HTR-8/SVneo (cell line): ENCODE data around the gene CCNI2.
A peak's percentile ranks its signal among the peaks of the same experiment; 100 is the strongest.

Source experiments
- DNase-seq: peaks from one replicate; pipeline ENCODE4 v3.0.0; 2011; ENCODE audit warnings: low spot score, mixed read lengths; ENCODE audit not compliant: insufficient read length
- FAIRE-seq: peaks from 2 replicates; lab custom pipeline; 2011; peaks lifted over from hg19 to GRCh38; lab: Jason Lieb, UNC

CCNI2 gene, protein sequence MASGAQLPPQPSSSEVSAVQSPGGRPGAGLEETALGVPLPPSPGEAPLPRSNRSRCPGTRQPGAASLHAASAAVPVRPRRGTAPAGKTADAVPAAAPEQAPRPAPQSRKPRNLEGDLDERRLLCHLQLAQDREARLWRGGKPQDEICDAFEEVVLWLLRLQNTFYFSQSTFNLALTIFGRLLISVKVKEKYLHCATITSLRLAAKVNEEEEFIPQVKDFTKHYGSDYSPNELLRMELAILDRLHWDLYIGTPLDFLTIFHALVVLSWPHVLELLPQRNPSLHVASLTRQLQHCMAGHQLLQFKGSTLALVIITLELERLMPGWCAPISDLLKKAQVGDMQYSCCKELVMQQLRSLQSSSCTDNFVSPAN

DNA sequence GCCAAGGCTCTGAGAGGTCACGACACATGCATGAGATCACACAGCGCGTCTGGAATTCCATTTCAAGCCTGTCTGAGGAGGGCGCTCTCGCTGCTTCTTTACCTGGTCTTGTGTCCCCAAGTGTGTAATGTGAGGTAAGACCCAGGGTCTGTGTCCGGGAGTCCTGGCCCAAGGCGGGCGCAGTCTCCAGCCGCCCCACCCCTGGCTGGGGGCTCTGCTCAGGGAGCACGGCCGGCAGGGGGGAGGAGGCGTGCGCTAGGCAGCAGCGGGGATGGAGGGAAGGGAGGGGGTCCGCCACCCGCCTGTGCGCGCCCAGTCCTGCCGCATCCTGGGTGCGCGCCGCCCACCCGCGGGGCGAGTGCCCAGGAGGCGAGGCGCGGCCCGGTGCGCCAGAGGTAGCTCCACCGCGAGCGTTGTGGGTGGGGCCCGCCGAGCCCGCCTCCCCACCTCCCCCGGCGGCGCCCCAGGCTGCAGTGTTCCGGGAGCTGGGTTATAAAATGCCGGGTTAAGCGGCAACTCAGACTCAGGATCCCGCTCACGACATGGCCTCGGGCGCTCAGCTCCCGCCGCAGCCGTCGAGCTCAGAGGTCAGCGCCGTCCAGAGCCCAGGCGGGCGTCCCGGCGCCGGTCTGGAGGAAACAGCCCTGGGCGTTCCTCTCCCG, at the start of gene CCNI2:
CCNI2 (plus strand) TSS at position 473 of the 662 bp plus-strand sequence; CDS start at position 543, 70 bp downstream.
- peak; percentile 23 for DNase-seq
- peak; percentile 74 for FAIRE-seq

DNA sequence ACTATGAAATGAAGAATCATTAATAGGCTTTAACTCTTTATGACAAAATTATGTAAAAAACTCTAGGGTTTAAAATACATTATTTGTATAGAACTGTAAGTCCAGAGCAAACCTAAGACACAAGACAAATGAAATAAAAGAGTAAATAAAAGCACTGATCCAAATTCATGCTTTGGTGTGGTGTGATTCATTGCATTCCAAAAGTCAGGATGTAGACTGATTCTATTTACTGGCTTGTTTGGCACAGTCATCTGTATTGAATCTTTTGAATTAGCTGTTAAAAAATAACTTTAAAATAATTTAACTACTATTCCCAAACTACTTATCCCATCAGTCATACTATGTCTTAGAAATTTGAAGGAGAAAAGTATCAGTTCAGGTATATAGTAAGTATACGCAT, 42.4 kb upstream of the CCNI2 start:
- FAIRE-seq (no peak), DNase-seq (no peak)

DNA sequence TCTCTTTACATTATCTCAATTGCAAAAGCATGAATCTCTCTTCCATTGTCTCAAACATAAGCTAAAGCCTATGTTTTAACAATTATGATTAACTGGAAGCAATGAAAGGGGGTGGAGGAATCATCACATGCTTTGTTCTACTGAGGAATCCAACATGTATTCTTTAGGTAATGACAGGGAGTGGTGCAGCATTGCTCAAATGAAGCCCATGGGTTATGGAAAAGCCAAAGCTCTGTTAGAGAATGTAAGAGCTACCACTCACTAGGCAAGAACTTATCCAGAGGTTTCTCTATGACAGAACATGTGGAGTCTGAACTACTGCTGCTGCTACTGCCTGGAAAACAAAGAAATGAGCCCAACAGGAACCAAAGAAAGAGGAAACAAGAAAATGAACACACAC, 38.6 kb upstream of the CCNI2 start:
- DNase-seq (no peak), FAIRE-seq (no peak)

DNA sequence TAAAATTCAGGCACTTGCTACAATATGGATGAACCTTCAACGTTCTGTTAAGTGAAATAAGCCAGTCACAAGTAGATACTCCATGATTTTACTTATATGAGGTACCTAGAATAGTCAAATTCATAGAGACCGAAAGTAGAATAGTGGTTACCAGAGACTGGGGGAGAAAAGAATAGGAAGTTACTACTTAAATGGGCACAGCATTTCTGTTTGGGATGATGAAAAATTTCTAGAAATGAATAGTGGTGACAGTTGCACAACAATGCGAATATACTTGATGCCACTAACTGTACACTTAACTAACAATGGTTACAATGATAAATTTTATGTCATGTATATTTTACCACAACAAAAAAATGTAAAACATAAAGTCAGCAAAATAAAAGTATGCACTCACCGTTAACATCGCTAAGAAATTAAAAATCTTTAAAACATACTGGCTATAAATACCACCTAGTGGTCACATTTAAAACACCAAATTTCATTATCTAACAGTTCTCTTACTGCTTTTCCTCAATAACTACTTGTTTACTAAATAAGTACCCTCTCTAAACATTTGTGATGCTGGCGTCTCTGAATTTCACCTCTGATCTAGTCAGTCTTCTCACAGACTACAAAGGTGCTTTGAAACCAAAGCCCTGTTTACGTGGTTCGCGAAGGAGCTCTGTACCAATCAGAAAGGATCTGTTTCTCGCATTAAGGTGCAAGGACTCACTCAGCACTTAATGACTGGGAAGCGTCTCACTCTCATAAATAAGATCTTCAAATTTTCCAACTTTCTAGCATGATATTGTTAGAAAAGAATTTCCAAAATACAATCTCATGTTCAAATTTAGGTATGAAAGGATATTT, 32.5 kb upstream of the CCNI2 start:
- DNase-seq: no peak
- FAIRE-seq: no peak

DNA sequence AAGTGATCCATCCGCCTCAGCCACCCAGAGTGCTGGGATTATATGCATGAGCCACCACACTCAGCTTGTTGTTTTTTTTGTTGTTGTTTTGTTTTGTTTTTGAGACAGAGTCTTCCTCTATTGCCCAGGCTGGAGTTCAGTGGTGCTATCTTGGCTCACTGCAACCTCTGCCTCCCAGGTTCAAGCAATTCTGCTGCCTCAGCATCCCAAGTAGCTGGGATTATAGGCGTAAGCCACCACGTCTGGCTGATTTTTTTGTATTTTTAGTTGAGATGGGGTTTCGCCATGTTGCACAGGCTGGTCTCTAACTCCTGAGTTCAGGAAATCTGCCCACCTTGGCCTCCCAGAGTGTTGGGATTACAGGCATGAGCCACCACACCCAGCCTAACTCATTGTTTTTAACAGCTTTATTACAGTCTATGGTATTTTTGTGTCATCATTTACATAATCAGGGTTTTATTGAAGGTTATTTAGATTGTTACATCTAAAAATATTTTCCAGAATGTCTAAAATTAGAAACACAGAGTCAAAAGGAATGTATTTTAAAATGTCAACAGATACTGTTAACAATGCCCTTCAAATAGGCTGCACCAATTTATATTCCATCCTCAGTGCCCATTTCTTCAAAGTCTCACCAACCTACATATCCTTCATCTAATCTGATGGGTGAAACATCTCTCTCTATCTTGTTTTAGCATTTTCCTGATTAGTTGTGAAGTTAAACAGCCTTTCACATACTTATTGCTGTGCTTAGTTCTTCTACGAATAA, 28.5 kb upstream of the CCNI2 start:
- FAIRE-seq (no peak), DNase-seq (no peak)

DNA sequence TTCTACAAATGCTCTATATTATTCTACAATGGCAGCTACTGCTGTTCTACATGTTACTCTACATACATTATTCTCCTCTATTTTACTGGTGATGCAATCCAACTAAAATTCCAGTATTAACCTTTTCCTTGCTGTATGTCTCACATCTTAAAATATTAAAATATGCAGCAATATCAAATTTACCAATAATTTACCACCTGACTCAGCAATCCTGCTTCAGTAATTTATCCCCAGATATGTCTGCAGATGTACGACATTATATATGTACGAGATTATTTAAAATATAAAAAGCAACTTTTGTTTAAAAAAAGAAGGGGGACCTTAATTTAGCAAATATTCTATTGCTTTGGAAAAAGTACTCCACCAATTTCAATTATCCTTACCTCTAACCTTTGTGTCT, 21.5 kb upstream of the CCNI2 start:
- FAIRE-seq (no peak), DNase-seq (no peak)

DNA sequence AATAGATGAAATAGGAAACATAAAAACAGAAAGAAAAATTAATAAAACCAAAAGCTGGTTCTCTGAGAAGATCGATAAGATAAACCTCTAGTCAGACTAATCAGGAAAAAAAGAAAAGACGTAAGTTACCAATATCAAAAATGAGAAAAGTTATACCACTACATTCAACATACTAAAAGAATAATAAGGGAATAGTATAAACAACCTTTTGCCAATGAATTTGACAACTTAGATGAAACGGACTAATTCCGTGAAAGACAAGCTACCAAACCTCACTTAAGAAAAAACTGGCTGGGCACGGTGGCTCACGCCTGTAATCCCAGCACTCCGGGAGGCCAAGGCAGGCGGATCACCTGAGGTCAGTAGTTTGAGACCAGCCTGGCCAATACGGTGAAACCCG, 17.3 kb upstream of the CCNI2 start:
- DNase-seq (no peak), FAIRE-seq (no peak)

DNA sequence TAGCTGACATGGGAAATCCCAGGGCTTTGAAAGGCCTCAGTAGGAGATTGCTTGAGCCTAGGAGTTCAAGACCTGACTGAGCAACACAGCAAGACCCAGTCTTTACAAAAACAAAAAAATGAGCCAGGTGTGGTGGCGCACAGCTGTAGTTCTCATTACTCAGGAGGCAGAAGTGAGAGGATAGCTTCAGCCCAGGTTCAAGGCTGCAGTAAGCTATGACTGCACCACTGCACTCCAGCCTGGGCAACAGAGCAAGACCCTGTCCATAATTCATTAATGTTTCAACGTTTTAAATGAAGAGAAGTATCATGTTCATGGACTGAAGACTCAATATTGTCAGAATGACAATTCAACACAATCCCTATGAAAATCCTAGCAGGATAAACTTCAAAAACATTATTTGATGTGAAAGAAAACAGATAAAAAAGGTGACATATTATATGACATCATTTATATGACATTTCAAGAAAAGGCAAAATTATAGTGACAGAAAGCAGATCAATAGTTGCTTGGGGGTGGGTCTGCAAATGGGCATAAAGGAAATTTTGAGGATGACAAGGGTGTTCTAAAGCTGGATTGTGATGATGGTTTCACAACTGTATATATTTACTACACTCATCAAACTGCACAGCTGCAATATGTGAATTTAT, 13.6 kb upstream of the CCNI2 start:
- no peak for FAIRE-seq
- DNase-seq: no peak

DNA sequence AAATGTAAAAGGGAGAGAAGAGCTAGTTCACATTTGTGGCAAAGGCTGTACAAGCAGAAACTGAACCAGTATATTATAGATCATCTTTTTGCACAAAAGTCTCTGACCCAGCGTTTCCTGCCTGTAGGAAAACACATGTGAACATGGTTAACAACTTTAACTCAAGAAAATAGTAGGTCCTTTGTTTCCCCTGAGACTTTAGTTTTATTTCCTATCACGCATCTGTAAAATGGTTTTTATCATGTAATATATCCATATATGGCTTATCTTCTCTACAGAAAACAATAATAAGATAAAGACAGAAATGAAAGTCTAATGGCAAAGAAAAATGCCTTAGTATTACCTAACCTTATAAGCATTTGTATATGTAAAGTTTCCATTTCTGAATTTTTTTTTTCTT, 12.5 kb upstream of the CCNI2 start:
- no peak for FAIRE-seq

DNA sequence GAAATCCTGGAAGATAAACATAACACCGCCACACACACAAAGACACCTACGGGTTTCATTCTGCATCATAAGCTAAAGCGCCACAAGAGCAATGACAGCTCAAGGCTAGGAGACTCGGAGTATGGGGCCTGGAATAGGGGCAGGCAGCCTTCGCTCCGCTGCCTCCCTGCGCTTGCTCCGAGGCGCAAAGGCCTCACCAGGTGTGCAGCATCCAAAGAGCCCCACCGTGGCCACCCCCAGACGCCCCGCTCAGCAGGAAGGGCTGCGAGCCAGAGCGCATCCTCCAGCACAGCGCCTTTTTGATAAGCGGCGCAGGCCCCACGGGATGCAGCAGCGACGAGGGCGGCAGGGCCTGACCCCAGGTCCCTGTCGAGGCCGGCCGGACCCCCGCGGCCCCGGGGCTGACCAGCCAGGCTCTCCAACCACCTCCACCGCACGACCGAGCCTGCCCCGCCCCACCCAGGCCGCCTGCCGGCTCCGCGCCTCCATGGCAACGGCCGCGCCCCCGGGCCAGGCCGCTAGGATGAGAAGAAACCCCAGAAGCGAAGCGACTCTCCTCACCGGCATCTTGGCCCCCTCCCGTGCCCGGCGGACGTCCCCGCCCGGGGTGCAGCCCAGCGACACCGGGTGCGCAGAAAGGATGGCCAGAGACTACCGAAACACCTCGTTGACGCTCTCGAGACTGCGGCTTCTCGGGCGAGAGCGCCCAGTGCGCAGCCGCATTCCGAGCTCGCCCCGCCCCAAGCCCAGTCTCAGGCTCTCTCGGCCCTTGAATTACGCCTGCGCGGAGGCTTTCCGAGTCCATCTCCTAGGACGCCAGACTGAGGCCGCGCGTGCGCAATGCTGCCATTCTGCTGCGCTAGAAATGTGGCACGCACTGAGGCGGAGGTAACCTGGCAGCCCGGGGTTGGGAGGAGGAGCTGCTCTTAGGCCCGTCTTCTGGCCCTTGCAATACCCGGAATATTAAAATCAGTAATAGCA, 10.1 kb upstream of the CCNI2 start, which contains the start of gene KIF3A:
KIF3A (minus strand) TSS at position 694 of the 981 bp plus-strand sequence; CDS start at position 567, 127 bp downstream.
- FAIRE-seq: peak; percentile 85
- peak; percentile 100 for DNase-seq

More for the DNA sequence above, 12.5 kb upstream of the CCNI2 start:
- no peak for DNase-seq

DNA sequence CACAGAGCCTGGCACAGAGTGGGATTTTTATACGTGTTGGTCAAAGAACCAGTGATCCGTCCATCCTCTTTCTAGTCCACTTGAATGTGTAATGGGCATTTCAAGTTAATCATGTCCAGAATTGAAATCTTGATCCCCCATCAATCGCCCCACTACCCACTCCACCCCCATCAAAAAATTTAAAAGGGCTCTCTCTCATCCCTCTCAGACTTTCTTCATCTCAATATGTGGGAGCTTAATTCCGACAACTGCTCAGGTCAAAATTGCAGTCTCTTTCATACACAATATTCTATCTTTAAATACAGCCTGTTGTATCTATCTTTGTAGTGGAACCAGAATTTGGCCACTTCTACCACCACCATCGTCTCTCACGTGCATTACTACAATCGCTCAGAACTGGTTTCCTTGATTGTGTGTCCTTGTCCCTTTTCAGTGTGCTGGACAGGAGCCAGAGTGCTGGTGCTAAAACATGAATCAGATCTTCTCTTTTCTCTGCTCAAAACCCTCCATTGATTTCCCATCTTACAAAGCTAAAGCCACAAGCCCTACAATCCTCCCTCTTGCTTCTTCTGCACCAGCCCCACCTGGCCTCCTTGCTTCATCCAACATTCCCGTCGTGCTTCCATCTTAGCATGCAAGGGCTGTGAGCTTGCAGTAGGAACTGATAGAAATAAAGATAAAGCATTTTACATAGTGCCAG, 9.1 kb upstream of the CCNI2 start:
- FAIRE-seq (no peak), DNase-seq (no peak)

DNA sequence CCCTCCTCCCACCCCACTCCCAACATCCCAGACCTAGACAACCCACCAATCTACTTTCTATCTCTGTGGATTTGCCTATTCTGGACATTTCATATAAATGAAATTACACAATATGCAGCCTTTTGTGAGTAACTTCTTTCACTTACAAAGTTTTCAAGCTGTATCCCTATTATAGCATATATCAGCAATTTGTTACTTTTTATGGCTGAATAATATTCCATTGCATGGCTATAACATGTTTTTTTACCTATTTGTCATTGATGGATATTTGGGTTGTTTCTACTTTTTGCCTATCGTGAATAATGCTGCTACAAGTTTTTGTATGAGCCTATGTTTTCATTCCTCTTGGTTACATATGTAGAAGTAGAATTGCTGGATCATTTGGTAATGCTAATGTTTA, 8.0 kb upstream of the CCNI2 start:
- DNase-seq: no peak
- FAIRE-seq: no peak

DNA sequence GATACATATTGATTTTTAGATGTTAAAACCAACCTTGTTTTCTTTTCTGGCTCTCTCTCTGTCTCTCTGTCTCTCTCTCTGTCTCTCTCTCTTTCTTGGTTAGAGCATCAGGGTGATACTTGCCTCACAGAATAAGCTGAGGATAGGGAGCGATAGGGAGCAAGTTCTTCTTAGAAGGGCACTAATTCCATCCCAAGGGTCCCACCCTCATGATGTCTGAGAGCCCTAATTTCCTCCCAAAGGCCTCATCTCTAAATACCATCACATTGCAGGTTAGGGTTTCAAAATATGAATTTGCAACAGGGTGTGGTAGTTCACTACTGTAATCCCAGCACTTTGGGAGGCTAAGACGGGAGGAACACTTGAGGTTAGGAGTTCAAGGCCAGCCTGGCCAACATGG, 5.1 kb upstream of the CCNI2 start:
- FAIRE-seq (no peak), DNase-seq (no peak)

DNA sequence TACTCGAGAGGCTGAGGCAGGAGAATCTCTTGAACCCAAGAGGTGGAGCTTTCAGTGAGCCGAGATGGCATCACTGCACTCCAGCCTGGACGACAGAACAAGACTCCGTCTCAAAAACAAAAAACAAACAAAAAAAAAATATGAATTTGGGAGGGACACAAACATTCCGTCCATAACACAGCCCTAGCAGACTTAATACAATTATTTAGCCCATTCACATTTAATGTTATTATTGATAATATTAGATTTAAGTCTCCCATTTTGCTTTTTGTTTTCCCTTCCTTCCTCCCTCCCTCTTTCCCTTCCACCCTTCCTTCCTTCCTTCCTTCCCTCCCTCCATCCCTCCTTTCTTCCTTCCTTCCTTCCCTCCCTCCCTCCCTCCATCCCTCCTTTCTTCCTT, 4.6 kb upstream of the CCNI2 start:
- DNase-seq (no peak), FAIRE-seq (no peak)

DNA sequence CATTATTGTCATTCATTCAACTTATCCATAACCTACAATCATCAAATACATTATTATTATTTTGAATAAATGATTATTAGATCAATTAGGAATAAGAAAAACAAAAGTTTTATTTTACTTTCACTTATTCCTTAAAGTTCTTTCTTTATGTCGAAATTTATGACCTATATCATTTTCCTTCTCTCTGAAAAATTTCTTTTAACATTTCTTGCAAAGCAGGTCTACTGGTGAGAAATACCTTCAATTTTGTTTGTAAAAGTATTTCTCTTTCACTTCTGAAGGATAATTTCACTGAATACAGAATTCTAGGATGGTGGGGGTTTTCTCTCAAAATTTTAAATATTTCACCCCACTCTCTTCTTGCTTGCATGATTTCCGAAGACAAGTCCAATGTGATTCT, 2.6 kb upstream of the CCNI2 start:
- DNase-seq (no peak), FAIRE-seq (no peak)

DNA sequence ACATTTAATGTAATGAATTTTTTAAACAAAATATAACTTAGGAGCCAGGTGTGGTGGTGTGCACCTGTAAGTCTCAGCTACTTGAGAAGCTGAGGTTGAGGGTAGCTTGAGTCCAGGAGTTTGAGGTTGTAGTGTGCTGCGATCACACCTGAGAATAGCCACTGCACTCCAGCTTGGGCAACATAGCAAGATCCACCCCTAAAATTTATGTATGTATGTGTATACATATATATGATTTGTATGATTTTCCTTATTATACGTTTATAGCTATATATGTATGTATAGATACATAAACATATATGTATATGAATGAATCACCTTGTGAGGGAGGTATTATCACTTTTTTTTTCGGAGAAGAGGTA, 653 bp upstream of the CCNI2 start:
- FAIRE-seq: no peak
- no peak for DNase-seq

DNA sequence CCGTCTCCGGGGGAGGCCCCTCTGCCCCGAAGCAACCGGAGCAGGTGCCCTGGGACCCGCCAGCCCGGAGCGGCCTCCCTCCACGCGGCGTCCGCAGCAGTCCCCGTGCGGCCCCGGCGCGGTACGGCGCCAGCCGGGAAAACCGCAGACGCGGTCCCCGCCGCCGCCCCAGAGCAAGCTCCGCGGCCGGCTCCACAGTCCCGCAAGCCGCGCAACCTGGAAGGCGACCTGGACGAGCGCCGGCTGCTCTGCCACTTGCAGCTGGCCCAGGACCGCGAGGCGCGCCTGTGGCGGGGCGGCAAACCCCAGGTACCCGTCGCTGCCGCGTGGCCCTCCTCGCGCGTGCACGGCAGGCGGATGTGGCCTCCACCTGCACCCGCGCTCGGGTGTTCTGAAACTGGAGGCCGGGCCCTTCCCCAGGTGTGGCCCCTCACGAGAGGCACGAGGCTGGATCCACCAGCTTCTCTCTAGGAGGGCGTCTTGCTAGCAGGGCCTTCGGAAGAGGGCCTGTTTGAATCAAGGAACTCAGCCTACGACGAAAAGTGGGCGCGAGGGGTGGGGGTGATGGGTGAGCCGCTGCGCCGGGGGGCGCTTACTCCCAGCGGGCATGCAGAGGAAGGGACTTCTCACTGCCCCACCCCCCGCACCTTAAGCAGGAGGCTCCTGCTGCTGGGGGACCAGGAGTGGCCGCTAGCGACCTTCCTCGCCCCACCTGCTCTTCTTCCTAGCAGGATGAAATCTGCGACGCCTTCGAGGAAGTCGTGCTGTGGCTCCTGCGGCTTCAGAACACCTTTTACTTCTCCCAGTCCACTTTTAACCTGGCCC, 602 bp downstream of the CCNI2 start:
- DNase-seq (no peak), FAIRE-seq (no peak)
